ENCODE measurements around the gene MPPE1. TPM values are rescaled to one million over a fixed set of nuclear protein-coding genes. Genes with fewer than 3 reads are reported as not detected.

MPPE1 gene
- total RNA-seq, 1 donor from 2014 or later: 52.9 TPM

DNA sequence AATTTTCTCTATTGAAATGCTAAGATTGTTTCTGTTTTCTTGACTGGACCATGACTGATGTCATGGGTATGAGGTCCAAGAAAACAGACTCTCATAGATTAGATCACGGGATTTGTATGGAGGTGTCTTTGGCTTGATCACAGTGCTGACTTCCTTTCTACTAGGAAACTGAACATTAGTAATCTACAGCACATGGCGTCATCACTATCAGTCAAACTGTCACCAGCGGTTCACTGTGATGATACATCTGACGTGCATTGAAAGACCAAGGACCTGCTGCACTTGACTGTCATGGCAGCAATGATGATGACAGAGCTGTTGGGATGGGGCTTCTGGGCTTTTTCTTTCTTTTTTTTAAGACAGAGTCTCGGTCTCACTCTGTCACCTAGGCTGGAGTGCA is 45.0 kb upstream of the MPPE1 start:
- no peak for ATAC-seq (ENCODE audit: low read depth)
- intact Hi-C loops (cut with micrococcal nuclease): no loop called here
- ChIA-PET CTCF (no interaction called here), POLR2A (no interaction called here)
- Mint-ChIP-seq H3K4me1 (no peaks in the 10 kb centered on the region), H3K27me3 (no peaks in the 10 kb centered on the region), H3K9me3 (peaks cover 12% of the 10 kb centered on the region), H3K4me3 (no peak overlapping the region), H3K27ac (no peak overlapping the region), H3K36me3 (ENCODE audit: low read depth) (no peaks in the 10 kb centered on the region)
- no peak for DNase-seq
- TF ChIP-seq, protein P1, sequence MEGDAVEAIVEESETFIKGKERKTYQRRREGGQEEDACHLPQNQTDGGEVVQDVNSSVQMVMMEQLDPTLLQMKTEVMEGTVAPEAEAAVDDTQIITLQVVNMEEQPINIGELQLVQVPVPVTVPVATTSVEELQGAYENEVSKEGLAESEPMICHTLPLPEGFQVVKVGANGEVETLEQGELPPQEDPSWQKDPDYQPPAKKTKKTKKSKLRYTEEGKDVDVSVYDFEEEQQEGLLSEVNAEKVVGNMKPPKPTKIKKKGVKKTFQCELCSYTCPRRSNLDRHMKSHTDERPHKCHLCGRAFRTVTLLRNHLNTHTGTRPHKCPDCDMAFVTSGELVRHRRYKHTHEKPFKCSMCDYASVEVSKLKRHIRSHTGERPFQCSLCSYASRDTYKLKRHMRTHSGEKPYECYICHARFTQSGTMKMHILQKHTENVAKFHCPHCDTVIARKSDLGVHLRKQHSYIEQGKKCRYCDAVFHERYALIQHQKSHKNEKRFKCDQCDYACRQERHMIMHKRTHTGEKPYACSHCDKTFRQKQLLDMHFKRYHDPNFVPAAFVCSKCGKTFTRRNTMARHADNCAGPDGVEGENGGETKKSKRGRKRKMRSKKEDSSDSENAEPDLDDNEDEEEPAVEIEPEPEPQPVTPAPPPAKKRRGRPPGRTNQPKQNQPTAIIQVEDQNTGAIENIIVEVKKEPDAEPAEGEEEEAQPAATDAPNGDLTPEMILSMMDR (IDR thresholded peaks at IDR 0.05): no peak

DNA sequence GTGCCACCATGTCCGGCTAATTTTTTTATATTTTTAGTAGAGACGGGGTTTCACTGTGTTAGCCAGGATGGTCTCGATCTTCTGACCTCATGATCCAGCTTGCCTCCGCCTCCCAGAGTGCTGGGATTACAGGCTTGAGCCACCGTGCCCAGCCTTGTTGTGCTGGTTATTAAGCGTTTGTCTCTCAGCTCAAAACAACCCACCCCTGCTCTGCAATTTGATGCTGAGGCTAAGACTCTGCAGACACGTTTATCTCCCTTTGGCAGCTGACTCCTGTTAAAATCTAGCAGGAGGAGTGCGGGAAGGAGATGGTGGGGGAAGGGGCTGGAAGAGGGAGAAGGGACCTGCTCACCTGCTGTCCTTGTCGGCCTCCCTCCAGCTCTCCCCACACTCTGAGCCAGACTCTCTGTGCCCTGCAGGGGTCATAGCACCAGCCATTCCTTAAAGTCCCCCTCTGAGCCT is 43.3 kb upstream of the MPPE1 start:
- POLR2A ChIA-PET: no interaction called here
- CTCF ChIA-PET: interaction anchor here (1.0 to 2.2 kb wide), 2 partner anchors 14 to 285 kb away, joined by 3 to 11 read pairs; no protein-coding TSS in a partner anchor
- Mint-ChIP-seq H3K27me3 (no peaks in the 10 kb centered on the region), H3K9me3 (no peaks in the 10 kb centered on the region), H3K27ac (no peak overlapping the region), H3K4me3 (no peak overlapping the region), H3K36me3 (ENCODE audit: low read depth) (no peaks in the 10 kb centered on the region), H3K4me1 (peaks cover 13% of the 10 kb centered on the region)
- ATAC-seq (ENCODE audit: low read depth) (no peak), DNase-seq (no peak)
- intact Hi-C loops (cut with micrococcal nuclease): no loop called here
- TF ChIP-seq, protein P1 (IDR thresholded peaks at IDR 0.05): no peak

DNA sequence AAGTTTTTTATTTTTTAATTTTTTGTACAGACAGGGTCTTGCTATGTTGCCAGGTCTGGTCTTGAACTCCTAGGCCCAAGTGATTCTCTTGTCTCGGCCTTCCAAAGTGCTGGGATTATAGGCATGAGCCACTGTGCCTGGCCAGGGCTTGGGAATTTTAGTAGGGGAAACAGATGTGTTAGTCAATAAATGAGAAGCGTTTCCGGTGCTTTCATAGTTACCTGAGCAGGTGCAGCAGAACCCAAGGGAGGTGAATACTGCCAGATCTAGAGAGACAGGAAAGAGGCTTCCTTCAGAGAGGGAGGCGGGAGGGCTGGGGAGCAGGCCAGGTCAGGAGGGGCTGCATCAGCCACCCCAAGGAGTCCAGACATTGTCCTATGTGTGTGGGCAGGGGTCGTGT is 42.7 kb upstream of the MPPE1 start:
- ATAC-seq (ENCODE audit: low read depth): no peak
- no peak overlapping the region for H3K27ac Mint-ChIP-seq
- H3K4me1 Mint-ChIP-seq: peaks cover 13% of the 10 kb centered on the region
- DNase-seq: no peak
- H3K4me3 Mint-ChIP-seq: no peak overlapping the region
- no peaks in the 10 kb centered on the region for H3K36me3 Mint-ChIP-seq (ENCODE audit: low read depth)
- no peaks in the 10 kb centered on the region for H3K9me3 Mint-ChIP-seq
- ChIA-PET POLR2A (no interaction called here), CTCF (interaction anchor here (2.2 kb wide), 1 partner anchor 13 kb away, joined by 11 read pairs; no protein-coding TSS in a partner anchor)
- H3K27me3 Mint-ChIP-seq: no peaks in the 10 kb centered on the region
- intact Hi-C loops (cut with micrococcal nuclease): no loop called here
- TF ChIP-seq, protein P1 (IDR thresholded peaks at IDR 0.05): no peak

DNA sequence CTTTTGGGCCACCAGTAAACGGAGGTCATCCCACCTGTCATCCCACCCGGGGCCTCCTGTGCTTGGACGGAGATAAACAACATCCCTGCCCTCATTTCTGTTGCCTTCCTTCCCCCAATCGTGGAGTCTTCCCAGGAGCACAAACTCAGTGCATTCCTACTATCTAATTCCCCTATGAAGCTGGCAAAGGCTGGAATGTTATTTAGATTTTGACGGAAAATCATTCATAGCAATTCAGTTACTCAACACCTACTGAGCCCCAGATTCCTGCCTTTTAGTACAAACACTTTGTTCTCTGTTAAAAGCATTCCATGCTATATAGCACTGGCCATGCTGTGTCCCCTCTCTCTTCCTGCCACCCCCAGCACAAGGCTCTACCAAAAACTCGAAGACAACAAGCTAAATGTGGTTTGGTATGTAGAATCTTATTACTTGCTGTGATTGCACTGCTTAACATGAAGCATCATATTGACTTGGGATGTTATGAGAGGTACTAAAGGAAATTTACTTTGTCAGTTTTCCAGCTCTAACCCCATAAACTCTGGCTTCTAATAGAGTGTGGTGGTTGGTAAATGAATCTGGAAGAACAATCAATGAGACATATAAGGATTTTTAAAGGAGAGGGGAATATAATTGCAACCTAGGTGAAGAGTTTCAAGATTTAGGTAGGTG is 40.9 kb upstream of the MPPE1 start:
- CTCF ChIA-PET: interaction anchor here (1.1 kb wide), 1 partner anchor 46 kb away, joined by 3 read pairs; no protein-coding TSS in a partner anchor
- Mint-ChIP-seq H3K36me3 (ENCODE audit: low read depth) (no peaks in the 10 kb centered on the region), H3K27ac (no peak overlapping the region), H3K9me3 (no peaks in the 10 kb centered on the region), H3K4me1 (peaks cover 13% of the 10 kb centered on the region), H3K27me3 (no peaks in the 10 kb centered on the region), H3K4me3 (peak overlapping the region; percentile 17)
- DNase-seq (no peak), ATAC-seq (ENCODE audit: low read depth) (no peak)
- POLR2A ChIA-PET: interaction anchor here (3.1 kb wide), 1 partner anchor 33 kb away, joined by 18 read pairs; the partner anchor contains the start of gene IMPA2
- TF ChIP-seq, protein P1 (IDR thresholded peaks at IDR 0.05): no peak
- intact Hi-C loops (cut with micrococcal nuclease): no loop called here
